Lung (tissue), 12 donors: ENCODE measurements around the gene UMPS. TPM values are rescaled to one million over a fixed set of nuclear protein-coding genes. Genes with fewer than 3 reads are reported as not detected.
A peak's percentile ranks its signal among the peaks of the same experiment; 100 is the strongest.

ENCODE experiments used
- ATAC-seq: fragments of 200-7000 bp; cut with Tn5 transposase; one replicate; pipeline ENCODE4 v1.9.1; 2020; ENCODE audit warnings: moderate number of reproducible peaks; ENCODE audit not compliant: insufficient read depth, low FRiP score
- DNase-seq, 3 donors: peaks; one replicate each; pipeline ENCODE4 v3.0.0-alpha.2; 2013 to 2017
- H3K27ac ChIP-seq, 2 donors: one replicate each; pipeline ENCODE4 v1.5.1; 2013; ENCODE audit warnings: mild to moderate bottlenecking in 2 of 2, moderate library complexity in 2 of 2, control low read depth in 1 of 2, inconsistent platforms in 1 of 2, low read depth in 1 of 2, low read length in 1 of 2
- H3K27me3 ChIP-seq, 3 donors: one replicate each; pipeline ENCODE4 v1.5.1; 2013; ENCODE audit warnings: low read length in 2 of 3; ENCODE audit not compliant: control insufficient read depth in 3 of 3, insufficient read depth in 3 of 3
- H3K36me3 ChIP-seq, 4 donors: one replicate each; pipeline ENCODE4 v1.5.1; 2013; ENCODE audit warnings: low read length in 4 of 4, mild to moderate bottlenecking in 1 of 4, moderate library complexity in 1 of 4; ENCODE audit not compliant: control insufficient read depth in 4 of 4, insufficient read depth in 4 of 4
- H3K4me1 ChIP-seq, 5 donors: one replicate each; pipeline ENCODE4 v1.5.1; 2013; ENCODE audit warnings: low read length in 5 of 5, mild to moderate bottlenecking in 2 of 5, moderate library complexity in 1 of 5; ENCODE audit not compliant: control insufficient read depth in 5 of 5, insufficient read depth in 5 of 5
- H3K4me3 ChIP-seq: one replicate; pipeline ENCODE4 v1.5.1; 2013; ENCODE audit warnings: mild to moderate bottlenecking, control low read depth, moderate library complexity
- H3K9ac ChIP-seq, 2 donors: one replicate each; pipeline ENCODE4 v1.5.1; 2013; ENCODE audit warnings: low read length in 2 of 2, control low read depth in 1 of 2; ENCODE audit not compliant: insufficient read depth in 1 of 2
- H3K9me3 ChIP-seq, 4 donors: one replicate each; pipeline ENCODE4 v1.5.1; 2013; ENCODE audit warnings: low read length in 3 of 4, mild to moderate bottlenecking in 1 of 4, moderate library complexity in 1 of 4; ENCODE audit not compliant: control insufficient read depth in 4 of 4, insufficient read depth in 3 of 4
- WGBS, 2 donors: extraction: QIAGEN DNeasy Blood & Tissue Kit; methylation state at CpG; one replicate each; pipeline ENCODE4 v1.1.7; 2013; 5-methylcytosine and 5-hydroxymethylcytosine counted together
- polyA plus RNA-seq, 2 donors: library from polyadenylated mRNA; stranded (reverse); fragments of 200-250 nt; gene quantifications; one replicate each; pipeline ENCODE4 v1.2.1, GENCODE V29; 2013
- total RNA-seq, 2 donors: library from RNA; depleted of rRNA in 1 of 2; stranded (reverse); fragments of >200 nt in 1 of 2; gene quantifications; one replicate each; pipeline ENCODE4 v1.2.1, GENCODE V29; 2014 to 2021
- TF ChIP-seq, protein P1 (sequence below): IDR thresholded peaks from 2 replicates; pipeline ENCODE4 v1.5.1; 2012; ENCODE audit warnings: mild to moderate bottlenecking; ENCODE audit errors: control extremely low read depth, extremely low read depth
- donor health status: control.
- donor health status: control.
- donor health status: Bipolar disorder and iron deficiency.
- donor health status: healthy.
- donor health status: DM: yes; HTN: yes; CAD: no.

UMPS gene
- total and polyA plus RNA-seq, 4 donors: 17.4 to 27.6 (median 20.4) TPM

DNA sequence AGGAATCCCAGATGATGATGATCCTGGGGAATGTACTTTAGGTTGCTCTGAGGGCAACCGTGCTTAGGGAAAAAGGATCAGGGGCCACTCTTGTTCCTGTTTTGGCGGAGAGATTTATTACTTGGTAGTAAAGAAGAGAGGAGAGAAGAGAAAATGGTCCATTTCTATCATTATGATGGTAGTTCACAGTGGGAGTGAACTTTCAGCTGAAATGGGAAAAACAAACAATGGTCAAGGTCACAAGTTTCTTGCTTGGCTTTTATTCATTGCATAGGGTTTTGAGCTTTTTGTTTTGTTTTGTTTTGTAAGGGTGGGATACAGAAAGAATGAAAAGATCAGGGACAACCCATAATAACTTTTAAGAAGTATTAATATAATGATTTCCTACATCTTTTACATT, 7.7 kb upstream of the UMPS start:
- Histone ChIP-seq H3K27ac (no peak overlapping the region), H3K9ac (no peak overlapping the region), H3K27me3 (no peaks in the 10 kb centered on the region), H3K9me3 (no peaks in the 10 kb centered on the region), H3K4me3 (no peak overlapping the region), H3K36me3 (peaks cover 0 to 10% (median 1%) of the 10 kb centered on the region in 4 donors), H3K4me1 (no peaks in the 10 kb centered on the region)
- no peak for DNase-seq
- TF ChIP-seq, protein P1, sequence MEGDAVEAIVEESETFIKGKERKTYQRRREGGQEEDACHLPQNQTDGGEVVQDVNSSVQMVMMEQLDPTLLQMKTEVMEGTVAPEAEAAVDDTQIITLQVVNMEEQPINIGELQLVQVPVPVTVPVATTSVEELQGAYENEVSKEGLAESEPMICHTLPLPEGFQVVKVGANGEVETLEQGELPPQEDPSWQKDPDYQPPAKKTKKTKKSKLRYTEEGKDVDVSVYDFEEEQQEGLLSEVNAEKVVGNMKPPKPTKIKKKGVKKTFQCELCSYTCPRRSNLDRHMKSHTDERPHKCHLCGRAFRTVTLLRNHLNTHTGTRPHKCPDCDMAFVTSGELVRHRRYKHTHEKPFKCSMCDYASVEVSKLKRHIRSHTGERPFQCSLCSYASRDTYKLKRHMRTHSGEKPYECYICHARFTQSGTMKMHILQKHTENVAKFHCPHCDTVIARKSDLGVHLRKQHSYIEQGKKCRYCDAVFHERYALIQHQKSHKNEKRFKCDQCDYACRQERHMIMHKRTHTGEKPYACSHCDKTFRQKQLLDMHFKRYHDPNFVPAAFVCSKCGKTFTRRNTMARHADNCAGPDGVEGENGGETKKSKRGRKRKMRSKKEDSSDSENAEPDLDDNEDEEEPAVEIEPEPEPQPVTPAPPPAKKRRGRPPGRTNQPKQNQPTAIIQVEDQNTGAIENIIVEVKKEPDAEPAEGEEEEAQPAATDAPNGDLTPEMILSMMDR: no peak
- 64 to 79% methylated on average over 2 of the region's 2 CpGs for WGBS, 2 donors
- no peak for ATAC-seq

DNA sequence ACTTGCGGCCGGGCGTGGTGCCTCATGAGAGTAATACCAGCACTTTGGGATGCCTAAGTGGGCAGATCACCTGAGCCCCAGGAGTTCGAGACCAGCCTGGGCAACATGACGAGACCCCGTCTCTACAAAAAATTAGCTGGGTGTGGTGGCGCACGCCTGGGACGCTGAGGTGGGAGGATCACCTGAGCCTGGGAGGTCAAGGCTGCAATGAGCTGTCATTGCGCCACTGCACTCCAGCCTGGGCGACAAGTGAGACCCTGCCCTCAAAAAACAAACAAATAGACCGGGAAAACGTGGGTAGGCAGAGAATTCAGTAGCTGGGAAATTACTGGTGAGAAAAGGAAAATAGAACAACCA, 667 bp downstream of the UMPS start:
- DNase-seq: no peak
- Histone ChIP-seq H3K9me3 (peaks cover 0 to 2% (median 0%) of the 10 kb centered on the region in 4 donors), H3K27me3 (peaks cover 0 to 2% (median 0%) of the 10 kb centered on the region in 3 donors), H3K4me3 (peak overlapping the region; percentile 96), H3K4me1 (peaks cover 3 to 20% (median 10%) of the 10 kb centered on the region in 5 donors), H3K9ac (peak overlapping the region; percentile 93 to 98), H3K27ac (no peak overlapping the region), H3K36me3 (peaks cover 0 to 3% (median under 1%) of the 10 kb centered on the region in 4 donors)
- 14 to 17% methylated on average over 13 of the region's 13 CpGs for WGBS, 2 donors
- TF ChIP-seq, protein P1: no peak
- no peak for ATAC-seq

DNA sequence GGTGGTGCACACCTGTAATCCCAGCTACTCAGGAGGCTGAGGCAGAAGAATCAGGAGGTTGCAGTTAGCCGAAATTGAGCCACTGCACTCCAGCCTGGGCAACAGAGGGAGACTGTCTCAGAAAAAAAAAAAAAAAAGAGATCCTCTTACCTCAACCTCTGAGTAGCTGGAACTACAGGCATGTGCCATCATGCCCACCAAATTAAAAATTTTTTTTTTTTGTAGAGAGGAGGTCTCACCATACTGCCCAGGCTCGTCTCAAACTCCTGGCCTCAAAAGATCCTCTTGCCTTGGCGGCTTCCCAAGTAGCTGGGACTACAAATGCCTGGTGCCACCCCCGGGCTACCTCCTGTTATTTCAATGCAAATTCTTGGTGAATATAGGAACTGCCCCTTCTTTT, 1.5 kb downstream of the UMPS start:
- H3K9ac ChIP-seq: no peak overlapping the region
- ATAC-seq (no peak), DNase-seq (no peak)
- 90 to 95% methylated on average over 4 of the region's 4 CpGs for WGBS, 2 donors
- no peak overlapping the region for H3K27ac ChIP-seq
- H3K27me3 ChIP-seq: peaks cover 0 to 2% (median 0%) of the 10 kb centered on the region in 3 donors
- H3K4me3 ChIP-seq: no peak overlapping the region
- H3K36me3 ChIP-seq: peaks cover 0 to 3% (median 1%) of the 10 kb centered on the region in 4 donors
- peaks cover 0 to 2% (median 0%) of the 10 kb centered on the region in 4 donors for H3K9me3 ChIP-seq
- TF ChIP-seq, protein P1: no peak
- H3K4me1 ChIP-seq: peaks cover 3 to 20% (median 10%) of the 10 kb centered on the region in 5 donors

DNA sequence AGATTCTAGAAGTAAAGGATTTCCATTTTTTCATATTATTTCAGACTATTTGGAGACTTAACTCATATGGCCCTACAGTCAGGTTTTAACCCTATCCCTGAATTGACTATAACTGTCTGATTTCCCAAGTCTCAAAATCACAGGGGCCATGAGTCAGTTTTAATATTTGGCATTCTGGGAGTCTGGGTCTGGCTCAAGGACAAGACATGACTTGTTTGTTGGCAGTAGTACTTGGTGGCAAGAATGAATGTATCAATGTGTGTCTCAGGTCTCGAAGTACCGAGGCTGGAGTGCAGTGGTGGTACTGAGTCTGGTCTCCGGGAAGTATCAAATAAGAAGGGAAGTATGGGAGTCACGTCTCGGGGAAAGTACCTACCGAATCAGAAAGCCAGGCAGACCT, 10.8 kb downstream of the UMPS start:
- H3K27ac ChIP-seq: no peak overlapping the region
- no peaks in the 10 kb centered on the region for H3K27me3 ChIP-seq
- ATAC-seq (no peak), DNase-seq (no peak)
- H3K9me3 ChIP-seq: no peaks in the 10 kb centered on the region
- WGBS, 2 donors: 93 to 95% methylated on average over 6 of the region's 6 CpGs
- no peak overlapping the region for H3K9ac ChIP-seq
- H3K4me1 ChIP-seq: peaks cover 0 to 6% (median 0%) of the 10 kb centered on the region in 5 donors
- no peak overlapping the region for H3K4me3 ChIP-seq
- TF ChIP-seq, protein P1: no peak
- peaks cover 35 to 46% (median 39%) of the 10 kb centered on the region in 4 donors for H3K36me3 ChIP-seq
